HG03575 (cell line): ENCODE data around the gene SLC12A2.
A peak's percentile ranks its signal among the peaks of the same experiment; 100 is the strongest.

Experiments
- ATAC-seq: cut with Tn5 transposase; IDR thresholded peaks from one replicate; pipeline ENCODE4 v1.9.1; 2021; ENCODE audit not compliant: unreplicated experiment, insufficient number of reproducible peaks, low FRiP score; ENCODE audit errors: extremely low read depth

Gene SLC12A2

GRCh38 chr5:128083033-128083810 is at the start of gene SLC12A2:
Gene SLC12A2, plus strand, starts transcription at chr5:128083766. Its CDS starts 189 bp downstream, at chr5:128083955.
- ATAC-seq: peak; percentile 27

DNA sequence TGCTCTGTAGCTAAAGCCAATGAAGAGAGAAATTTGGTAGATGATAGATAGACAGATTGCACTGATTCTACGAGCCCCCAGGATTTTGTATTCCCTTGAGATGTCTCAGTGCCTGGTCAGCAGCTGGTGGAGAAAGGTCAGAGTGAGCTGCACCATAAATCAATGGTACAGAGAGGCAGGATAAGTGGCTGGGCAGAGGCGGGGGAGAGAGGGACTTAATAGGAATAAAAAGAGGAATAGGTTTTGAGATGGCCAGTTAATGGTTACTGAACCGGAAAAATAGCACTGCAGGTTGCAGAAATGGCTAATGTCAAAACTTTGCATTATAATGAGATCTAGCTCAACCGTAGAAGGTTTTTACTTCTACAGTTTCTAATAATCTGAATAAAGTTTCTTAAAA is 47.9 kb upstream of the SLC12A2 start:
- no peak for ATAC-seq

GRCh38 chr5:128036950-128037349 is 46.6 kb upstream of the SLC12A2 start:
- no peak for ATAC-seq

DNA sequence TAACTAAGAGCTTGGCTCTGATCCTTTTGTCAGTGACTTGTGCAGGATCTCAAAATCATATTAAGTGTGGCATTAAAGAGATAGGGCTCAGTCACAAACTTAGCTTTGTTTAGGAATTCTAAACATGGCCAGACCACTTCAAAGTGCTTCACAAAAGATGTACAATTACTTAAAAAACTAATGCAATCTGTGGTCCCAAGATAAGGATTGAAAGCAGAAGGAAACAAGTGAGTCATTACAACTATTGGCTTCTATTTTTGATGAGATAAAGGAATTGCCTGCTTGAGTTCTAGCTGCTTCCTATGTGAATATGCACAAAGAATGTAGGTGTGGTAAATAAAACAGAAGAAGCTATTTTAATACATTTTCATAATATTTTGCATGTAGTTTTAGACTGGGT is 44.9 kb upstream of the SLC12A2 start:
- ATAC-seq: no peak

DNA sequence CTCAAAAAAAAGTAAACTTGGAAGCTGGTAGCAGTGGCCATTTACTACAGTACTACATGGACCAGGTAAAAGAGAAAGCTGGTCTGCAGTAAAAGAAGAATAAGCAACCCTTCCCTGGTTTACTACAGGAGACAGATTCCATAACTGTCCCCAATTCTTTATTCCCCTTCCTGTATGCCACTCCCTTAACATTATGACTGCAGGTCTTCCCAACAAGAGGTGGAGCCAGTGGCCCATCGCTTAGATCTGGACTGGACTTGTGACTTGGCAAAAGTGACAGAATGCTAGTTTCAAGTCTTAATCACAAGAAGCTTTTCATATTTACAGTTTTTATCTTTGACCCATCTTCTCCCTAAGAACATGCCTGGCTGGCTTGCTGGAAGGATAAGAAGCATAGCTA is 42.6 kb upstream of the SLC12A2 start:
- ATAC-seq: no peak

DNA sequence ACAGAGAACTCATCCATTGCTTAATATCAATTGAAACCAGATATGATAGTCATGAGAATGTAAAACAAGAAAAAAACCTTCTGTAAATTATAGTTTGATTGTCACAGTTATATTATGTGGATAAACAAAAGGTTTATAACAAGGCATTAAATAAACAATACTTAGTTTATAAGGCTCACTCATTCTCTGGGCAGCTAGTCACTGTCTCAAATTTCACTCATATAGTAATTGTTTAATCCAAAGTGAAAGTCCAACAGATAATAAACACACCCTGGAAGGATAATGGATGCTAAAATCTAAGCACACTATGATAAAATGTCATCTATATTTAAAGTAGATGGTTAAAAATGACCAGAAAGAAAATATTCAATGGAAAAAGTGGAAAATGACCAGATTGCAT is 30.8 kb upstream of the SLC12A2 start:
- ATAC-seq: no peak

GRCh38 chr5:128053291-128053954 is 30.1 kb upstream of the SLC12A2 start:
- ATAC-seq: no peak

DNA sequence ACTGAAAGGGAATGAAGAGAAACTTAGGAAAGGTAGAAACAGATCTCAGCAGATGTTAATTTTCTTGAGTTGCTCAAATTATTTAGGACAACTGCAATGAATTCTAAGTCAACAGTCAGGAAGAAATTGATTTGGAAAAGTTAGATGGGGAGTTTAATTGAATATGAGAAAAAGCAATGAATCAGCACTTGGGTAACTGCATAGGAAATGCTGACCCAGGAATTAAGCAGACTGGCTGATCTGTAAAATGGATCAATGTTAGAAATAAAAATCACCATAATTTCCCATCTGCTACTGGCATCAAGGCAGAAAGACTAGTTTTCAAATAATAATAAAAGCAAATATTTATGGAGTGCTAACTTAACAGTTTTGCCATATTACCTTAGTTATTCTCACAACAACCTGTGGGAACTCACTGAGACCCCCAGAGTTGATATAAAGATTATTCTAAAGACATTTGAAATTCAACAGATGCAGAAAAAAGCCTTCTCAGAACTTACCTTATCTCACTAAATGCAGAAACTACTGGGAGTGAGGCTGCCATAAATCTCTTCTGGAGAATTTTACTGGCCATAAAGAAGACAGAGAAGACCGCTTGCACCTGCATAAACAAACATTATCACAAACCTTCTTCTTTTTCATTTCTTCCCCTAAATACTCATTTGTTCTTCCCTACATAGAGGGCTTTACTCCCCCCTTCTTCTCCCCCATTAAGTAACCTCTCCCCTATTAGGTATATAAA is 22.8 kb upstream of the SLC12A2 start:
- no peak for ATAC-seq

DNA sequence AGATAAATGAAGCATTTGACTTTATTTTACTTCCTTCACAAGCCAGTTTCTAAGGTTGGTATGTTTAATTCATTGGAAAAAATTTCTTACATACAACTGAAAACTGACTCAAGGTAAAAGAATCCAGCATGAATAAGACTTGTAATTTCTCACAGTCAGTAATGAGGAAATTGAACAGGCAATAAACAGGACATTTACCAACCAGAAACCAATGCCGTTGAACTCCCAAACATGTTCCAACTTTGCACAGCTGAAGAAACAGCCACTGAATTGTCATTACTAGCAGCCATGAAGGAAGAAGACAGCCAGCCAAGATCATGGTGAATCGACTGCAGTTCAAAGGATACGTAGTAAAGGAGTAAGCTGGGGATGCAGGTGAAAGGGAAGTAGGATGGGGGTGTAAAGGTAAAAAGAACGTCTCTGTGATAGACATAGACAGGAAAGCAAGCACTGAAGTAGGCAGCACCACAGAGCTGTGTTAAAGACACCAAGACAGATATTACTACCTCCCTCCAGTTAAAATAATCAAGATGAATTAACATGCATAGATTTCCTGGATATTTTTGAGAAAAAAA is 21.3 kb upstream of the SLC12A2 start:
- ATAC-seq: no peak

GRCh38 chr5:128074171-128074570 is 9.4 kb upstream of the SLC12A2 start:
- no peak for ATAC-seq

GRCh38 chr5:128074953-128075352 is 8.6 kb upstream of the SLC12A2 start:
- no peak for ATAC-seq

DNA sequence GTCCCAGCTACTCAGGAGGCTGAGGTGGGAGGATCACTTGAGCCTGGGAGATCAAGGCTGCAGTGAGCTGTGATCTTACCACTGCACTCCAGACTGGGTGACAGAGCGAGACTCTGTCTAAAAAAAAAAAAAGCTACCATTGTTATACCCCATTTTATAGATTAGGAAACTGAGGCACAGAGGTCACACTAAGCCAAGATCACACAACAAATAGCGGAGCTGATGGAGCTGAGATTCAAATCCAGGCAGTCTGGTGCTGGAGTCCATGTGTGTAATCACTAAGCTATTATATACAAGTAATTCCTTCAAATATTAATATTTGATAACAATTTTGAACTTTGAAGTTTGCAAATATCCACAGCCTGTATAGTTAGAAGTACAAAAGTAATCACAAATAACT is 6.0 kb upstream of the SLC12A2 start:
- ATAC-seq: no peak

DNA sequence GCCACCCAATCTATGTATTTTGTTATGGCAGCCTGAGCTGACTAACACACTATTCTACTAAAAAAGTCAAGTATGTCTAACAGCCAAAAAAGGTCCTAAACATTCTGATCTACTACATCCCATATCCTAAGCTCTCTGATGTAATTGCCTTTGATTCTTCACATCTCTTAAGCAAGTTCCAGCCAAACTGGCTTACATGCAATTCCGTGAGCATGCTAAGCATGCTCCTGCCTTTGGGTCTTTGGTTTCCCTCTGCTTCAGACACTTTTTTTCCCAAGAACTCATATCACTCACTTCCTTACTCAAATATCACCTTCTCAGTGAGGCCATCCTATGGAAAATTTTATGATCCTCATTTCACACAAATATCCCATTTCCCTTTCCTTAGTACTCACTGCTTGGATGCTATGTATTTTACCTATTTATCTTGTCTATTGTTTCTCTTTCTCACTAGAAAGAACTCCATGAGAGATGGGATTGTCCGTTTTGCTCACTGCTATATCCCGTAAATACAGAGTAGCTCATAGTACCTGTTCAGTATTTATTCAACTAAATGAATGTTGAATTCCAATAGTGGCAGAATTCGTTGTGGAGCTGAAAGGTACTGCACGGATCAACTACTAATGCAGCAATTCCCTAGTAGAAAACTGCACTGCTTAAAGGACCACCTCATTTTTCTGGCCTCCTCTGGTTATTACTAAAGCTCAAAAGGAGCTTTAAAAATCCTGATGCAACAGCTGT is 2.3 kb upstream of the SLC12A2 start:
- no peak for ATAC-seq

DNA sequence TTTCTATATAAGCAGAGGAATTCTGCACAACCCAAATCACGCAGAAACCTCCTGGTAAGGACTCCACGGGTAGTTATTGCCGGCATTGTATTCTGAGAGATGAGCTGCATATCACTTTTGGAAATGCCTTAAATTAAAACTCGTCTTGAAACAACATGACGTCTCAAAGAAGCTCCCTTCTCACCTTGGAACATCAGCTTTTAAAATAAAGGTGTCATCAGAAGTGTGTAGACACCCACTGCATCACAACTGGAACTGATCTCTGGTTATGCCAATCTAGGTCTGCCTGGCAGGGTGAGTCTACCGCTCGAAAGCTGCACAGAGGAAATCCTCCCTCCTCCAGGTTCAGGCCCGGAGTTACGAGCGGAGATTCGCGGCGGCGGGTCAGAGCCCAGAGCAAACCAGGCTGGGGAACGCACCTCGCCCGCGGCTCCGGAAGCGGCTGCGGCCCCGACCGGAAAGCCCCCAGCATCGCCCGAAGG is 974 bp upstream of the SLC12A2 start:
- ATAC-seq: peak; percentile 1

DNA sequence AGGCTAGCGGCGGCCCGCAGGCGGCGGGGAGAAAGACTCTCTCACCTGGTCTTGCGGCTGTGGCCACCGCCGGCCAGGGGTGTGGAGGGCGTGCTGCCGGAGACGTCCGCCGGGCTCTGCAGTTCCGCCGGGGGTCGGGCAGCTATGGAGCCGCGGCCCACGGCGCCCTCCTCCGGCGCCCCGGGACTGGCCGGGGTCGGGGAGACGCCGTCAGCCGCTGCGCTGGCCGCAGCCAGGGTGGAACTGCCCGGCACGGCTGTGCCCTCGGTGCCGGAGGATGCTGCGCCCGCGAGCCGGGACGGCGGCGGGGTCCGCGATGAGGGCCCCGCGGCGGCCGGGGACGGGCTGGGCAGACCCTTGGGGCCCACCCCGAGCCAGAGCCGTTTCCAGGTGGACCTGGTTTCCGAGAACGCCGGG is 253 bp downstream of the SLC12A2 start:
- ATAC-seq: peak; percentile 2

GRCh38 chr5:128084228-128085167 is 932 bp downstream of the SLC12A2 start:
- ATAC-seq: peak; percentile 18

DNA sequence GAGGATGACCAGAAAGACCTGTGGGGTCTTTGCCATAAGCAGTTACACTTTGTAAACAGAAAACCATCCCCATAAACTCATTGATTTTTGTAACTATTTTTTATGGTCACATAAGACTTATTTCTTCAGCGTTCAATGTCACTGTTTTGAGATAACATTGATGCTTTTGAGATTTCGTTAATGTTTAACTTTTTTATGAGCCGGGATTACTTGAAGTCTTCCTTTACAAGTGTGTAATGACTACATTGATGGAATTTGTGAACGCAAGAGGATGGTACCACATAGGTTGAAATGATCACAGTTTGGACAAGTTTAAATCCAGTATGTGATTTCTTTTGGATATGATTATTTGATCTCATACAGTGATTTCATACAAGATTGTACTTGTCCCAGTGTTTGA is 1.8 kb downstream of the SLC12A2 start:
- no peak for ATAC-seq

- ATAC-seq: no peak
Measured at GRCh38 chr5:128091579-128091978, 8.0 kb downstream of the SLC12A2 start.
